ENCODE measurements around the gene MAL. TPM values are rescaled to one million over a fixed set of nuclear protein-coding genes. Genes with fewer than 3 reads are reported as not detected.
"Not testable (repeated sequence)": the region's sequence is repeated elsewhere in the genome, so short reads cannot be mapped to it uniquely, and the experiment has no call there.

Gene MAL
- total RNA-seq, 1 donor from 2014 or later = 21.2 TPM

DNA sequence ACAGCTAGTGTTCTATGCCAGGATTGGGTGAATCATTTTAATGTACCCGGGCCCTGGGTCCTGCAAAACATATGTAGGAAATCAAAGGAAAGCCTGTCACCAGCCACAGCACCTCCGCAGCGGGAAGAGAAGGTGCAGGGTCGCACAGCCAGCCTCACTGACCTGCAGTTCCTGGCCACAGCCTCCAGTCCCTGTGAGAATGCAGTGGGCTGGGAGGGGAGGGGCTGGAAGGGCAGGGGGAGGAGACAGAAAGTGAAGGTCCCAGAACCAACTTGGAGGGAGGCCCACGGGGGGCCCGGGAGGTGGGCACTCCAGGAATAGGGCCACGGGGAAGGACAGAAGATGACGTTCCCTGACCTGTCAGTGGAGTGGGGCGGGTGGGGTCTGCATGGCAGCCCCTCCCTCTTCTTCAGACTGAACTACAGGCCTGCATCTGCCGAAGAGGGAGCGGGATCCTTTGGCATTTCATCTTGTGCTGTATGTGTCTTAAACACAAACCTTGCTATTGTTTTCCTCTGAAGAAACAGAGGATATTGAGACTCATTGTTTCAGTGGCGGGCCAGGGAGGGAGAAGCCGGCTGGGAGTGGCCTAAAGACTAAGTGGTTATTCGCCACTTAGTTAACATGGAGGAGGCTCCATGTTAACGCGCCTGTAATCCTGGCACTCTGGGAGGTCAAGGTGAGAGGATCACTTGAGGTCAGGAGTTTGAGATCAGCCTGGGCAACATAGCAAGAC lies 7.5 kb downstream of the MAL start:
- no peak overlapping the region for H3K27ac ChIP-seq
- ATAC-seq (no peak), DNase-seq (no peak)
- no peak overlapping the region for H3K4me3 ChIP-seq
- H3K9me3 ChIP-seq = no peaks in the 10 kb centered on the region
- intact Hi-C loops (cut with DNase I) = no loop called here
- no peaks in the 10 kb centered on the region for H3K4me1 ChIP-seq
- H3K27me3 ChIP-seq = no peaks in the 10 kb centered on the region
- no peaks in the 10 kb centered on the region for H3K36me3 ChIP-seq
- TF ChIP-seq, protein P1, sequence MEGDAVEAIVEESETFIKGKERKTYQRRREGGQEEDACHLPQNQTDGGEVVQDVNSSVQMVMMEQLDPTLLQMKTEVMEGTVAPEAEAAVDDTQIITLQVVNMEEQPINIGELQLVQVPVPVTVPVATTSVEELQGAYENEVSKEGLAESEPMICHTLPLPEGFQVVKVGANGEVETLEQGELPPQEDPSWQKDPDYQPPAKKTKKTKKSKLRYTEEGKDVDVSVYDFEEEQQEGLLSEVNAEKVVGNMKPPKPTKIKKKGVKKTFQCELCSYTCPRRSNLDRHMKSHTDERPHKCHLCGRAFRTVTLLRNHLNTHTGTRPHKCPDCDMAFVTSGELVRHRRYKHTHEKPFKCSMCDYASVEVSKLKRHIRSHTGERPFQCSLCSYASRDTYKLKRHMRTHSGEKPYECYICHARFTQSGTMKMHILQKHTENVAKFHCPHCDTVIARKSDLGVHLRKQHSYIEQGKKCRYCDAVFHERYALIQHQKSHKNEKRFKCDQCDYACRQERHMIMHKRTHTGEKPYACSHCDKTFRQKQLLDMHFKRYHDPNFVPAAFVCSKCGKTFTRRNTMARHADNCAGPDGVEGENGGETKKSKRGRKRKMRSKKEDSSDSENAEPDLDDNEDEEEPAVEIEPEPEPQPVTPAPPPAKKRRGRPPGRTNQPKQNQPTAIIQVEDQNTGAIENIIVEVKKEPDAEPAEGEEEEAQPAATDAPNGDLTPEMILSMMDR (IDR thresholded peaks at IDR 0.05) = no peak

DNA sequence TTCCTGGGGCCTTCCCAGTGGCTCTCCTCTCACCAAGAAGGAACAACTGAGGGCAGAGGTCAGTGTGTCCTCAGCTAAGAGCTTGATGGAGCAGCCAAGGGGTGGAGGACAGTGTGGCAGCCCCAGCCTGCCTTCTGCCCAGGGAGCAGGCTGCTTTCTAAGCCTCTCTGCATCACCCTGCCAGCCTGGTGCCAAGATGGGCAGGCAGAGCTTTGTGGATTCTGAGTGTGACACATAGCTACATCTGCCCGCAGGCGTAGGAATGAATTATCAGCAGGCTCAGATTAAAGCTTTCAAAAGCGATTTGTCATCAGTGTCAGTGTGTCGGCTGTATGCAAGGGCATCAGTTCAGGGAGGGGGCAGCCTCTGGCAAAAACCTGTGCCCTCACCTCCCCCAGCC lies 8.7 kb downstream of the MAL start:
- intact Hi-C loops (cut with DNase I) = no loop called here
- no peaks in the 10 kb centered on the region for H3K36me3 ChIP-seq
- no peaks in the 10 kb centered on the region for H3K4me1 ChIP-seq
- no peak for ATAC-seq
- TF ChIP-seq, protein P1 (IDR thresholded peaks at IDR 0.05) = no peak
- H3K9me3 ChIP-seq = no peaks in the 10 kb centered on the region
- no peaks in the 10 kb centered on the region for H3K27me3 ChIP-seq
- no peak overlapping the region for H3K27ac ChIP-seq
- H3K4me3 ChIP-seq = no peak overlapping the region
- no peak for DNase-seq

GRCh38 chr2:95034818-95035217 lies 9.3 kb downstream of the MAL start:
- no peak for DNase-seq
- Histone ChIP-seq H3K4me1 (no peaks in the 10 kb centered on the region), H3K4me3 (no peak overlapping the region), H3K9me3 (no peaks in the 10 kb centered on the region), H3K27ac (no peak overlapping the region), H3K27me3 (no peaks in the 10 kb centered on the region), H3K36me3 (no peaks in the 10 kb centered on the region)
- intact Hi-C loops (cut with DNase I) = no loop called here
- TF ChIP-seq, protein P1 (IDR thresholded peaks at IDR 0.05) = no peak
- no peak for ATAC-seq

DNA sequence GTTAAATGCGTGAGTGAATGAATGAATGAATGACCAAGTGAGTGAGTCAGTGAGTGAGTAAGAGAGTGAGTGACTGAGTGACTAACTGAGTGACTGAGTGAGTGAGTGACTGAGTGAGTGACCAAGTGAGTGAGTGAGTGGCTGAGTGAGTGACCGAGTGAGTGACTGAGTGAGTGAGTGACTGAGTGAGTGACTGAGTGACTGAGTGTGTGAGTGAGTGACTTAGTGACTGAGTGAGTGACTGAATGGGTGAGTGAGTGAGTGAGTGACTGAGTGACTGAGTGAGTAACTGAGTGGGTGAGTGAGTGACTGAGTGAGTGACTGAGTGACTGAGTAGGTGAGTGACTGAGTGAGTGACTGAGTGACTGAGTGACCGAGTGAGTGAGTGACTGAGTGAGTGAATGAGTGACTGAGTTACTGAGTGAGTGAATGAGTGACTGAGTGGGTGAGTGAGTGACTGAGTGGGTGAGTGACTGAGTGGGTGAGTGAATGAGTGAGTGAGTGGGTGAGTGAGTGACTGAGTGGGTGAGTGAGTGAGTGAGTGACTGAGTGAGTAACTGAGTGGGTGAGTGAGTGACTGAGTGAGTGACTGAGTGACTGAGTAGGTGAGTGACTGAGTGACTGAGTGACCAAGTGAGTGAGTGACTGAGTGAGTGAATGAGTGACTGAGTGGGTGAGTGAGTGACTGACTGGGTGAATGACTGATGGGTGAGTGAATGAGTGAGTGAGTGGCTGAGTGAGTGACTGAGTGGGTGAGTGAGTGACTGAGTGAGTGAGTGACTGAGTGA lies 11.3 kb downstream of the MAL start:
- Histone ChIP-seq H3K27me3 (no peaks in the 10 kb centered on the region), H3K27ac (no peak overlapping the region), H3K4me3 (no peak overlapping the region), H3K36me3 (no peaks in the 10 kb centered on the region), H3K4me1 (peaks cover 4% of the 10 kb centered on the region), H3K9me3 (no peaks in the 10 kb centered on the region)
- intact Hi-C loops (cut with DNase I) = no loop called here
- DNase-seq (no peak), ATAC-seq (no peak)
- TF ChIP-seq, protein P1 (IDR thresholded peaks at IDR 0.05) = no peak

DNA sequence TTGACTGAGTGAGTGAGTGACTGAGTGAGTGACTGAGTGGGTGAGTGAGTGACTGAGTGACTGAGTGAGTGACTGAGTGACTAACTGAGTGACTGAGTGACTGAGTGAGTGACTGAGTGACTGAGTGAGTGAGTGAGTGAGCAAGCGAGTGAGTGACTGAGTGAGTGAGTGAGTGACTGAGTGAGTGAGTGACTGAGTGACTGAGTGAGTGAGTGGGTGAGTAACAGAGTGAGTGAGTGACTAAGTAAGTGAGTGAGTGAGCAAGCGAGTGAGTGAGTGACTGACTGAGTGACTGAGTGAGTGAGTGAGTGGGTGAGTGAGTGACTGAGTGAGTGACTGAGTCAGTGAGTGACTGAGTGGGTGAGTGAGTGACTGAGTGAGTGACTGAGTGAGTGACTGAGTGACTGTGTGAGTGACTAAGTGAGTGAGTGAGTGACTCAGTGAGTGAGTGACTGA lies 11.9 kb downstream of the MAL start:
- no peak for ATAC-seq
- no peak overlapping the region for H3K27ac ChIP-seq

DNA sequence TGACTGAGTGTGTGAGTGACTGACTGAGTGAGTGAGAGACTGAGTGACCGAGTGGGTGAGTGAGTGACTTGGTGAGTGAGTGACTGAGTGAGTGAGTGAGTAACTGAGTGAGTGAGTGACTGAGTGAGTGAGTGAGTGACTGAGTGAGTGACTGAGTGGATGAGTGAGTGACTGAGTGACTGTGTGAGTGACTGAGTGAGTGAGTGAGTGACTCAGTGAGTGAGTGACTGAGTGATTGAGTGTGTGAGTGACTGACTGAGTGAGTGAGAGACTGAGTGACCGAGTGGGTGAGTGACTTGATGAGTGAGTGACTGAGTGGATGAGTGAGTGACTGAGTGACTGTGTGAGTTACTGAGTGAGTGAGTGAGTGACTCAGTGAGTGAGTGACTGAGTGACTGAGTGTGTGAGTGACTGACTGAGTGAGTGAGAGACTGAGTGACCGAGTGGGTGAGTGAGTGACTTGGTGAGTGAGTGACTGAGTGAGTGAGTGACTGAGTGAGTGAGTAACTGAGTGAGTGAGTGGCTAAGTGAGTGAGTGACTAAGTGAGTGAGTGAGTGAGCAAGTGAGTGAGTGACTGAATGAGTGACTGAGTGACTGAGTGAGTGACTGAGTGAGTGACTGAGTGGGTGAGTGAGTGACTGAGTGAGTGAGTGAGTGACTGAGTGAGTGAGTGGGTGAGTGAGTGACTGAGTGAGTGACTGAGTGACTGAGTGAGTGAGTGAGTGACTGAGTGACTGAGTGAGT lies 12.5 kb downstream of the MAL start:
- H3K27ac ChIP-seq; intact Hi-C loops (cut with DNase I); H3K36me3 ChIP-seq; H3K27me3 ChIP-seq; DNase-seq; H3K9me3 ChIP-seq; H3K4me3 ChIP-seq; ATAC-seq: not testable (repeated sequence)
- peaks cover 15% of the 10 kb centered on the region for H3K4me1 ChIP-seq

More for the DNA sequence above, 11.9 kb downstream of the MAL start:
- H3K27me3 ChIP-seq = no peaks in the 10 kb centered on the region
- H3K9me3 ChIP-seq = no peaks in the 10 kb centered on the region
- no peak for DNase-seq
- H3K4me1 ChIP-seq = peaks cover 9% of the 10 kb centered on the region
- TF ChIP-seq, protein P1 (IDR thresholded peaks at IDR 0.05) = no peak
- H3K36me3 ChIP-seq = no peaks in the 10 kb centered on the region
- H3K4me3 ChIP-seq = no peak overlapping the region
- intact Hi-C loops (cut with DNase I) = no loop called here
